GM19043 (cell line): ENCODE measurements around the gene ACAP1.
A peak's percentile ranks its signal among the peaks of the same experiment; 100 is the strongest.

Experiments used
- ATAC-seq: cut with Tn5 transposase; IDR thresholded peaks from one replicate; pipeline ENCODE4 v1.9.1; 2021; ENCODE audit warnings: low read depth; ENCODE audit not compliant: unreplicated experiment

ACAP1 gene

GRCh38 chr17:7336240-7337175 is at the start of gene ACAP1:
Gene ACAP1, plus strand, starts transcription at chr17:7336529. Its CDS starts 206 bp downstream, at chr17:7336735.
- ATAC-seq = peak; percentile 57

GRCh38 chr17:7289256-7290032 is 46.9 kb upstream of the ACAP1 start:
- no peak for ATAC-seq

- ATAC-seq = no peak
Observed at GRCh38 chr17:7290166-7290565, 46.2 kb upstream of the ACAP1 start.

- no peak for ATAC-seq
Observed at GRCh38 chr17:7290685-7291084, 45.6 kb upstream of the ACAP1 start.

GRCh38 chr17:7292194-7292593 is 44.1 kb upstream of the ACAP1 start:
- ATAC-seq = no peak

GRCh38 chr17:7292729-7293128 is 43.6 kb upstream of the ACAP1 start:
- ATAC-seq = no peak

- ATAC-seq = no peak
Observed at GRCh38 chr17:7293159-7293558, 43.2 kb upstream of the ACAP1 start.

GRCh38 chr17:7293816-7294613 is 42.3 kb upstream of the ACAP1 start:
- ATAC-seq = no peak

GRCh38 chr17:7294614-7295153 is 41.6 kb upstream of the ACAP1 start, which contains the start of gene YBX2:
Gene YBX2, minus strand, starts transcription at chr17:7294639. Its CDS starts 139 bp downstream, at chr17:7294500.
- no peak for ATAC-seq

GRCh38 chr17:7295230-7296180 is 40.8 kb upstream of the ACAP1 start:
- no peak for ATAC-seq

- no peak for ATAC-seq
Observed at GRCh38 chr17:7296189-7296861, 40.0 kb upstream of the ACAP1 start.

GRCh38 chr17:7304179-7304578 is 32.1 kb upstream of the ACAP1 start:
- ATAC-seq = no peak

GRCh38 chr17:7306911-7307685 is 29.2 kb upstream of the ACAP1 start, which contains the start of gene EIF5A:
Gene EIF5A, plus strand, starts transcription at chr17:7307628. Its CDS starts 2,008 bp downstream, at chr17:7309636.
- ATAC-seq = peak; percentile 67

GRCh38 chr17:7307686-7308624 is 28.4 kb upstream of the ACAP1 start:
- ATAC-seq = no peak

- ATAC-seq = no peak
Observed at GRCh38 chr17:7308625-7309433, 27.5 kb upstream of the ACAP1 start.

GRCh38 chr17:7309628-7310027 is 26.7 kb upstream of the ACAP1 start:
- no peak for ATAC-seq
